K562 (cell line): ENCODE measurements around the gene PTRH2. TPM values are rescaled to one million over a fixed set of nuclear protein-coding genes. Genes with fewer than 3 reads are reported as not detected.
A peak's percentile ranks its signal among the peaks of the same experiment; 100 is the strongest.

ENCODE experiments used
- CBFA2T2 ChIP-seq: fragments of 450-650 bp; conservative IDR thresholded peaks from 2 replicates; pipeline ENCODE4 v1.6.1; 2017; ENCODE audit warnings: mild to moderate bottlenecking
- CBFB ChIP-seq: sonication (generic); formaldehyde crosslinking; IDR thresholded peaks from 2 replicates; pipeline ENCODE4 v1.4.0; 2020; ENCODE audit warnings: mild to moderate bottlenecking, missing genetic modification reagents
- CCNT2 ChIP-seq: IDR thresholded peaks from 2 replicates; pipeline ENCODE4 v1.6.1; 2011; ENCODE audit warnings: borderline replicate concordance, low read depth, mild to moderate bottlenecking, moderate library complexity, mixed read lengths, low read length; ENCODE audit not compliant: insufficient read length; ENCODE audit errors: extremely low read depth
- CHAMP1 ChIP-seq: fragments of 450-650 bp; IDR thresholded peaks from 2 replicates; pipeline ENCODE4 v1.6.1; 2016; ENCODE audit warnings: mild to moderate bottlenecking
- COPS2 ChIP-seq: fragments of 450-650 bp; conservative IDR thresholded peaks from 2 replicates; pipeline ENCODE4 v1.6.1; 2016; ENCODE audit warnings: mild to moderate bottlenecking, moderate library complexity
- CREB3 ChIP-seq: fragments of 450-650 bp; conservative IDR thresholded peaks from 2 replicates; pipeline ENCODE4 v1.6.1; 2016; ENCODE audit warnings: missing genetic modification characterization, low read depth, mild to moderate bottlenecking, missing compliant biosample characterization, moderate library complexity
- CXXC5 ChIP-seq: fragments of 250-450 bp; sonication (Bioruptor Pico); IDR thresholded peaks from 2 replicates; pipeline ENCODE4 v1.8.0; 2022; ENCODE audit warnings: inconsistent platforms, mild to moderate bottlenecking, moderate library complexity
- E2F3 ChIP-seq: fragments of 250-450 bp; sonication (Bioruptor Pico); IDR thresholded peaks from 2 replicates; pipeline ENCODE4 v1.4.0; 2020; ENCODE audit warnings: mild to moderate bottlenecking
- HDAC3 ChIP-seq: fragments of 450-650 bp; IDR thresholded peaks from 2 replicates; pipeline ENCODE4 v1.6.1; 2018; ENCODE audit warnings: borderline replicate concordance, mild to moderate bottlenecking, moderate library complexity; ENCODE audit not compliant: partially characterized antibody
- HMBOX1 ChIP-seq: sonication (generic); IDR thresholded peaks from 2 replicates; pipeline ENCODE4 v1.6.1; 2016
- JUND ChIP-seq, 2 experiments: IDR thresholded peaks; 2 replicates in 1 of 2; 3 replicates in 1 of 2; pipeline ENCODE4 v1.6.1; 2011; ENCODE audit warnings: borderline replicate concordance in 2 of 2, low read depth in 2 of 2, low read length in 2 of 2, improper control_type of control experiment in 1 of 2, missing biosample characterization in 1 of 2, missing genetic modification characterization in 1 of 2, missing genetic modification reagents in 1 of 2
- KAT7 ChIP-seq: sonication (generic); formaldehyde crosslinking; IDR thresholded peaks from 2 replicates; pipeline ENCODE4 v1.8.0; 2022; ENCODE audit warnings: missing genetic modification reagents, mild to moderate bottlenecking, borderline replicate concordance
- KDM4B ChIP-seq, 2 experiments: fragments of 450-650 bp in 1 of 2; sonication (generic) in 1 of 2; IDR thresholded peaks; 2 replicates each; pipeline ENCODE4 v1.6.1; 2016 to 2017; ENCODE audit warnings: borderline replicate concordance in 2 of 2, antibody characterized with exemption in 1 of 2, low read depth in 1 of 2, mild to moderate bottlenecking in 1 of 2
- MXI1 ChIP-seq: IDR thresholded peaks from 2 replicates; pipeline ENCODE4 v1.6.1; 2011; ENCODE audit warnings: low read depth, mild to moderate bottlenecking, improper control_type of control experiment, low read length
- NFIC ChIP-seq: fragments of 450-650 bp; IDR thresholded peaks from 2 replicates; pipeline ENCODE4 v1.6.1; 2017; ENCODE audit warnings: mild to moderate bottlenecking, inconsistent platforms
- TAF15 ChIP-seq: fragments of 200-400 bp; formaldehyde crosslinking; IDR thresholded peaks from 2 replicates; pipeline ENCODE4 v1.6.1; 2017; ENCODE audit warnings: mild to moderate bottlenecking, low read depth, low read length, moderate library complexity
- TCF3 ChIP-seq: sonication (generic); formaldehyde crosslinking; IDR thresholded peaks from 2 replicates; pipeline ENCODE4 v1.4.0; 2020; ENCODE audit warnings: mild to moderate bottlenecking, missing genetic modification reagents
- TRIM24 ChIP-seq, 2 experiments: fragments of 450-650 bp; IDR thresholded peaks; 2 replicates each; pipeline ENCODE4 v1.6.1; 2016
- WHSC1 ChIP-seq: IDR thresholded peaks from one replicate; pipeline ENCODE4 v1.6.1; 2012; ENCODE audit warnings: low read length, control low read depth, inconsistent platforms
- ZHX1 ChIP-seq: fragments of 150-350 bp; conservative IDR thresholded peaks from 2 replicates; pipeline ENCODE4 v1.6.1; 2014; ENCODE audit warnings: low read length
- ZNF274 ChIP-seq: IDR thresholded peaks from 2 replicates; pipeline ENCODE4 v1.6.1; 2011; ENCODE audit warnings: low read depth, mild to moderate bottlenecking, low read length, moderate library complexity, borderline replicate concordance
- polyA plus RNA-seq, 8 experiments: library from polyadenylated mRNA; depleted of rRNA in 4 of 8; stranded (reverse) in 5 of 8; unstranded in 3 of 8; fragments of >200 nt; fragmentation: Nextera tagmentation in 2 of 8; fragmentation: Illumina TruSeq in 1 of 8; extraction: Ambion mirVana in 2 of 8; extraction: Trizol in 1 of 8; gene quantifications; 2 replicates each; pipeline versions ENCODE4 v1.2.1 to v1.2.3, GENCODE V29; 2011 to 2014; ENCODE audit warnings: inconsistent platforms in 1 of 8, missing spikeins in 1 of 8
- total RNA-seq, 7 experiments: library from RNA; depleted of rRNA in 6 of 7; stranded (reverse); fragments of >200 nt in 6 of 7; fragmentation: Illumina TruSeq in 2 of 7; extraction: Trizol in 2 of 7; gene quantifications; 2 replicates each; pipeline versions ENCODE4 v1.2.1 to v1.2.3, GENCODE V29; 2011 to 2021; ENCODE audit warnings: low replicate concordance in 1 of 7

The PTRH2 gene
- total and polyA plus RNA-seq, 9 of the 15 experiments (the other 6 are each of a cell fraction or from before 2014, with no cell fraction given), result 53.1 to 210 (median 126) TPM

GRCh38 chr17:59702304-59702703 lies 4.9 kb downstream of the PTRH2 start (continued):
- TF ChIP-seq NFIC, result peak; percentile 84
- TF ChIP-seq TRIM24 (IDR thresholded peaks at IDR 0.05), result peak; percentile 56 to 79; a peak in 3 of 4 replicates
- TF ChIP-seq TAF15, result no peak
- peak; percentile 95 for TF ChIP-seq TCF3 (CRISPR knock-in tag)
- TF ChIP-seq ZHX1, result no peak
- no peak for TF ChIP-seq WHSC1
- peak; percentile 26; the same call in 1 of the 2 replicates for TF ChIP-seq KAT7
- 0 out of 2 replicates have a peak, but pooled peaks have one; percentile 44 for TF ChIP-seq CREB3 (tag)
- peak; percentile 44; the same call in 1 of the 2 replicates for TF ChIP-seq CBFB (CRISPR knock-in tag)
- TF ChIP-seq JUND (IDR thresholded peaks at IDR 0.05; ENCODE audit: borderline replicate concordance, low read depth, low read length), result 0 out of 2 replicates have a peak, but pooled peaks have one; percentile 10
- no peak for TF ChIP-seq JUND (tag; IDR thresholded peaks at IDR 0.05; ENCODE audit: borderline replicate concordance, low read depth, low read length)
- peak; percentile 65 for TF ChIP-seq HDAC3
- peak; percentile 94 for TF ChIP-seq CBFA2T2
- TF ChIP-seq KDM4B (IDR thresholded peaks at IDR 0.05; ENCODE audit: borderline replicate concordance in 2 of 2, low read depth in 1 of 2), result no peak
- TF ChIP-seq CHAMP1, result peak; percentile 40; the same call in 1 of the 2 replicates
- TF ChIP-seq HMBOX1, result peak; percentile 96
- TF ChIP-seq ZNF274, result peak; percentile 64; the same call in 1 of the 2 replicates
- TF ChIP-seq CCNT2, result peak; percentile 65
- TF ChIP-seq E2F3, result no peak
- no peak for TF ChIP-seq COPS2
- peak; percentile 68 for TF ChIP-seq CXXC5
- TF ChIP-seq MXI1, result peak; percentile 32; the same call in 1 of the 2 replicates
